A549 treated with ZK216348 at 1 μM for 4 hours (cell line): ENCODE results near the gene KLHL20. TPM values are rescaled to one million over a fixed set of nuclear protein-coding genes. Genes with fewer than 3 reads are reported as not detected.

Experiments used
- total RNA-seq: library from RNA; stranded (reverse); fragments of 200-300 nt; extraction: Qiagen RNA extraction; gene quantifications from 5 replicates; pipeline ENCODE4 v1.2.3, GENCODE V29; 2022; ENCODE audit warnings: low read depth

The KLHL20 gene
- total RNA-seq = 9.4 to 13.1 TPM (median 12.3 TPM) in 5 replicates

GRCh38 chr1:173714759-173715537, at the start of gene KLHL20:
Gene KLHL20 (plus strand): TSS chr1:173714981. CDS start chr1:173716044, 1,063 bp downstream.

GRCh38 chr1:173669491-173669941, 45.3 kb upstream of the KLHL20 start, which contains the start of gene ANKRD45:
Gene ANKRD45 (minus strand): TSS chr1:173669851. CDS start chr1:173659418, 10,433 bp downstream.

GRCh38 chr1:173824315-173825081, 109.7 kb downstream of the KLHL20 start, which contains the start of the genes CENPL and DARS2:
Gene CENPL (minus strand): TSS chr1:173824883. CDS start chr1:173811299, 13,584 bp downstream.
Gene DARS2 (plus strand): TSS chr1:173824673. CDS start chr1:173825230, 557 bp downstream.

Other genes starting within 250 kb of the KLHL20 start
- 300 to 332 TPM (median 305 TPM) in 5 replicates for gene PRDX6, start 237.6 kb upstream of the KLHL20 start, total RNA-seq
- gene SLC9C2, start 111.9 kb upstream of the KLHL20 start, total RNA-seq = not detected in 5 replicates
- gene TEX50, start 79.6 kb upstream of the KLHL20 start, total RNA-seq = not detected in 5 replicates
- 0.13 TPM in 1 of 5 replicates, not detected in the others for gene ANKRD45, start 45.1 kb upstream of the KLHL20 start, total RNA-seq
- 36.5 to 44.5 TPM (median 42.1 TPM) in 5 replicates for gene DARS2, start 109.7 kb downstream of the KLHL20 start, total RNA-seq
- 10.7 to 16.5 TPM (median 11.2 TPM) in 5 replicates for gene CENPL, start 109.9 kb downstream of the KLHL20 start, total RNA-seq
- 274 to 349 TPM (median 295 TPM) in 5 replicates for gene GAS5, start 153.0 kb downstream of the KLHL20 start, total RNA-seq
- gene ZBTB37, start 153.4 kb downstream of the KLHL20 start, total RNA-seq = 0.85 to 1.6 TPM (median 1.6 TPM) in 5 replicates
- gene SERPINC1, start 202.3 kb downstream of the KLHL20 start, total RNA-seq = 0.28 TPM in 1 of 5 replicates, not detected in the others